CD4-positive, CD25-positive, alpha-beta regulatory T cell (primary cell): ENCODE data around the gene RASGRP1. TPM values are rescaled to one million over a fixed set of nuclear protein-coding genes. Genes with fewer than 3 reads are reported as not detected.
A peak's percentile ranks its signal among the peaks of the same experiment; 100 is the strongest.

ENCODE experiments used
- ATAC-seq, 2 donors: fragments of 150-1000 bp; cut with Tn5 transposase; one replicate each; pipeline ENCODE4 v1.10.0; 2021; ENCODE audit warnings: low read depth in 2 of 2, moderate number of reproducible peaks in 2 of 2, moderate library complexity in 1 of 2
- DNase-seq, 3 donors: peaks; one replicate each; pipeline versions ENCODE4 v3.0.0 to v3.0.0-alpha.2; 2012 to 2022; ENCODE audit warnings: mixed read lengths in 1 of 3
- H3K27ac ChIP-seq: one replicate; pipeline ENCODE4 v1.7.0; 2013; ENCODE audit warnings: mild to moderate bottlenecking, low read length; ENCODE audit not compliant: insufficient read depth, poor library complexity, severe bottlenecking
- H3K27me3 ChIP-seq: one replicate; pipeline ENCODE4 v1.7.0; 2013; ENCODE audit warnings: low read length; ENCODE audit not compliant: control insufficient read depth, insufficient read depth
- H3K36me3 ChIP-seq: one replicate; pipeline ENCODE4 v1.7.0; 2013; ENCODE audit warnings: mild to moderate bottlenecking, low read length, moderate library complexity; ENCODE audit not compliant: control insufficient read depth, insufficient read depth
- H3K4me1 ChIP-seq: 2 replicates; pipeline ENCODE4 v1.7.0; 2013; ENCODE audit warnings: mild to moderate bottlenecking, low read length; ENCODE audit not compliant: insufficient read depth, control insufficient read depth, poor library complexity, severe bottlenecking
- H3K4me3 ChIP-seq: one replicate; pipeline ENCODE4 v1.7.0; 2013; ENCODE audit warnings: low read depth, mild to moderate bottlenecking, low read length, moderate library complexity
- H3K9me3 ChIP-seq, 2 experiments: 1 replicate in 1 of 2; 2 replicates in 1 of 2; pipeline ENCODE4 v1.7.0; 2013; ENCODE audit warnings: low read length in 2 of 2, mild to moderate bottlenecking in 1 of 2, moderate library complexity in 1 of 2; ENCODE audit not compliant: control insufficient read depth in 2 of 2
- H3K27ac Mint-ChIP-seq, 3 donors: one replicate each; pipeline ENCODE4 v1.8.0; 2020 to 2022; ENCODE audit warnings: mild to moderate bottlenecking in 3 of 3, mixed read lengths in 3 of 3, moderate library complexity in 2 of 3
- H3K27me3 Mint-ChIP-seq: one replicate; pipeline ENCODE4 v1.8.0; 2022; ENCODE audit warnings: mild to moderate bottlenecking, mixed read lengths
- H3K36me3 Mint-ChIP-seq: one replicate; pipeline ENCODE4 v1.8.0; 2020; ENCODE audit warnings: mixed read lengths
- H3K4me1 Mint-ChIP-seq, 4 donors: one replicate each; pipeline ENCODE4 v1.8.0; 2020 to 2022; ENCODE audit warnings: mixed read lengths in 4 of 4, mild to moderate bottlenecking in 1 of 4
- H3K4me3 Mint-ChIP-seq, 4 donors: one replicate each; pipeline ENCODE4 v1.8.0; 2020 to 2022; ENCODE audit warnings: mild to moderate bottlenecking in 4 of 4, mixed read lengths in 4 of 4, moderate library complexity in 3 of 4
- H3K9me3 Mint-ChIP-seq, 7 donors: one replicate each; pipeline ENCODE4 v1.8.0; 2020 to 2022; ENCODE audit warnings: mixed read lengths in 7 of 7, mild to moderate bottlenecking in 3 of 7, moderate library complexity in 2 of 7
- polyA plus RNA-seq, 4 donors: library from polyadenylated mRNA; unstranded; fragments of 300-500 nt; fragmentation: Illumina TruSeq; gene quantifications; one replicate each; pipeline ENCODE4 v1.2.3, GENCODE V29; 2021
- total RNA-seq: library from RNA; stranded (reverse); gene quantifications from one replicate; pipeline ENCODE4 v1.2.3, GENCODE V29; 2022

The RASGRP1 gene
- total and polyA plus RNA-seq, 5 donors from 2014 or later: 74.5 to 216 (median 87.7) TPM

DNA sequence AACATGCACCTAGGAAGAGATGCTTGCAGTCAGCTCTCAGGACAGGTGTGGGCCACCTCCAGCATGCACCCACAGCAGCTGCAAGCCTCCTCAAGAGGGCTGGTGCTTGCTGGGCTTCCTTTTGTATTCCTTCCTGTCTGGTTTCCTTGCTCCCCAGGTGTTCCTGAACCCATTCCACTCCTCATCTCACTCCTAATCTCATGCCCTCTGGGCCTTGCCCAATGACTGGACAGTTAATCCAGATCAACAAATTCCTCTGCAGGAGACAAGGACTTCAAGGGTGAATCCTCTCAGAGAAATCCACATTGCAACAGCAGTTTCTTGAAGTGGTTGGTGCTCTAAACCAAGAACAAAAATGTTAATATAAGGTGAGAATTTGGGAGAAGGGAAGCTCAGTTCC, 30.7 kb downstream of the RASGRP1 start:
- Histone ChIP-seq H3K27me3 (no peaks in the 10 kb centered on the region), H3K9me3 (no peaks in the 10 kb centered on the region), H3K4me1 (peaks cover 95% of the 10 kb centered on the region), H3K36me3 (peaks cover 75% of the 10 kb centered on the region), H3K27ac (peak overlapping the region; percentile 62), H3K4me3 (peak overlapping the region; percentile 51)
- Mint-ChIP-seq H3K9me3 (no peaks in the 10 kb centered on the region), H3K27ac (peak overlapping the region; percentile 85 to 94 (median 91)), H3K4me3 (peak overlapping the region; percentile 56 to 75 (median 68)), H3K27me3 (no peaks in the 10 kb centered on the region), H3K36me3 (peaks cover 53% of the 10 kb centered on the region), H3K4me1 (peaks cover 62 to 99% (median 82%) of the 10 kb centered on the region in 4 donors)
- ATAC-seq (no peak), DNase-seq (no peak)

- Mint-ChIP-seq H3K27ac (peak overlapping the region; percentile 58 to 91 (median 83)), H3K9me3 (no peaks in the 10 kb centered on the region), H3K36me3 (peaks cover 56% of the 10 kb centered on the region), H3K27me3 (no peaks in the 10 kb centered on the region), H3K4me1 (peaks cover 64 to 98% (median 82%) of the 10 kb centered on the region in 4 donors), H3K4me3 (peak overlapping the region; percentile 18 to 75 (median 68))
- Histone ChIP-seq H3K4me1 (peaks cover 91% of the 10 kb centered on the region), H3K4me3 (peak overlapping the region; percentile 51), H3K36me3 (peaks cover 79% of the 10 kb centered on the region), H3K27me3 (no peaks in the 10 kb centered on the region), H3K27ac (peak overlapping the region; percentile 53), H3K9me3 (no peaks in the 10 kb centered on the region)
- ATAC-seq (no peak), DNase-seq (no peak)
Observed at GRCh38 chr15:38533416-38533915, 31.1 kb downstream of the RASGRP1 start.

GRCh38 chr15:38532728-38533127, 31.9 kb downstream of the RASGRP1 start:
- Mint-ChIP-seq H3K4me1 (peaks cover 64 to 97% (median 82%) of the 10 kb centered on the region in 4 donors), H3K27me3 (no peaks in the 10 kb centered on the region), H3K4me3 (peak overlapping the region; percentile 18 to 75 (median 68)), H3K9me3 (no peaks in the 10 kb centered on the region), H3K36me3 (peaks cover 62% of the 10 kb centered on the region), H3K27ac (peak overlapping the region; percentile 58 to 91 (median 83))
- ATAC-seq: no peak
- Histone ChIP-seq H3K27me3 (no peaks in the 10 kb centered on the region), H3K9me3 (no peaks in the 10 kb centered on the region), H3K4me1 (peaks cover 87% of the 10 kb centered on the region), H3K27ac (peak overlapping the region; percentile 53), H3K36me3 (peaks cover 80% of the 10 kb centered on the region), H3K4me3 (peak overlapping the region; percentile 51)
- no peak for DNase-seq

DNA sequence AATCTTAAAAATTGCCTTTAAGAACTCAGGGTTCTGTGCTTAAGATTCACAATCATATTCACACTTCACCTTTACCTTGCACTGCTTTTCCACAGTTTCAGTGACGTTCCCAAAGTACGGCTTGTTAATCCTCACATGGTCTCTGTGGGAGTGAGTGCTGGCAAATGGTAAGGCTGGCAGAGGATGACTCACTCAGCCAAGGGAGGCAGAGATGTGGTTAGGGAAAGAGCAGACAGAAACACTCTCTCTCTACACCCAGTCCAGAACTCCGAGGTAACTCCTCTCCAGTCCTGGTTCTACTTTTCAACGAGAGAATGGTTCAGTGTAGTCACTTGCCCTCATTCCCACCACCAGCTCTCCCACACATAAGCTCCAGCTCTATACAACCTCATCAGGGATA, 33.1 kb downstream of the RASGRP1 start:
- peak overlapping the region; percentile 53 for H3K27ac ChIP-seq
- H3K4me3 ChIP-seq: peak overlapping the region; percentile 34
- no peak for DNase-seq
- no peaks in the 10 kb centered on the region for H3K9me3 ChIP-seq
- H3K27me3 ChIP-seq: no peaks in the 10 kb centered on the region
- peaks cover 68 to 97% (median 83%) of the 10 kb centered on the region in 4 donors for H3K4me1 Mint-ChIP-seq
- H3K4me1 ChIP-seq: peaks cover 74% of the 10 kb centered on the region
- H3K27ac Mint-ChIP-seq: peak overlapping the region in 2 of 3 donors; percentile 68 to 83
- ATAC-seq: no peak
- peaks cover 82% of the 10 kb centered on the region for H3K36me3 ChIP-seq
- peaks cover 59% of the 10 kb centered on the region for H3K36me3 Mint-ChIP-seq
- H3K27me3 Mint-ChIP-seq: no peaks in the 10 kb centered on the region
- H3K4me3 Mint-ChIP-seq: peak overlapping the region in 2 of 4 donors; percentile 1 to 65
- H3K9me3 Mint-ChIP-seq: no peaks in the 10 kb centered on the region

DNA sequence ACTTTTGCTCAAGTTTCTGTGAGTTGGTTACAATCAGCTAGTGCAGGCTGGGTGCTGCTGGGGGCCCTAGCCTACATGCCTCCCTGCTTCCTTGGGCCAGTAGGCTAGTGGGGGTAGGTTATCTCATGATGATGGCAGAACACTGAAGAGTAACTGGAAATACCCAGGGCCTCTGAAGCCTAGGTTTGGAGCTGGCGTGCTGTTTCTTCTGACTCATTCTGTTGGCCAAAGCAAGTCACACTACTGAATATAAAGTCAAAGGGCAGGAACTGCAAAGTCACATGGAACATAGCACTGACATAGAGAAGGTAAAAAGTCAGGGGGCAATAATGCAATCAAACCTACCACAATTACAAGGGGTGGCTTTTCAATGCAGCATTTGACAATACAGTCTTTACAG, 34.5 kb downstream of the RASGRP1 start:
- Histone ChIP-seq H3K27me3 (no peaks in the 10 kb centered on the region), H3K36me3 (peaks cover 82% of the 10 kb centered on the region), H3K4me1 (peaks cover 61% of the 10 kb centered on the region), H3K9me3 (no peaks in the 10 kb centered on the region), H3K27ac (peak overlapping the region; percentile 52), H3K4me3 (peak overlapping the region; percentile 41)
- Mint-ChIP-seq H3K27me3 (no peaks in the 10 kb centered on the region), H3K4me3 (peak overlapping the region in 3 of 4 donors; percentile 33 to 53 (median 53)), H3K4me1 (peaks cover 64 to 94% (median 76%) of the 10 kb centered on the region in 4 donors), H3K27ac (peak overlapping the region in 2 of 3 donors; percentile 72 to 93), H3K9me3 (no peaks in the 10 kb centered on the region), H3K36me3 (peaks cover 56% of the 10 kb centered on the region)
- no peak for DNase-seq
- peak in 1 of 2 donors; percentile 51 for ATAC-seq

DNA sequence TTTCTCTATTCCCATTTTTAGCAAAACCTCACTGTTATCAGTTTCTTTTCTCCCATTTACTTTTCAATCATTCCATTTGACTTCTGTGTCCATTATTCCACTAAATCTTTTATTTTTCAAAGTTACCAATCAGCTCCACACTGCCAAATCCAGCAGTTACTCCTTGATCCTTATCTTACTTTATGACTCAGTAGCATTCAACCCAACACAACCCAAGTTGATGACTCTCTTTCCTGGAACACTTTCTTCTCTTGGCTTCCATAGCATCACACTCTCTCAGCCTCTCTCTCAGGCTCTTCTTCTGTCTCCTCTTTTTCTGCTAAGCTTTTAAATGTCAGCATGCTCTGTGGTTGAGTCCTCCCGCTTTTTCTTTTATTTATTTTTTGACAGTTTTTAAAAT, 36.3 kb downstream of the RASGRP1 start:
- ATAC-seq: no peak
- Mint-ChIP-seq H3K4me3 (no peak overlapping the region), H3K4me1 (peaks cover 55 to 87% (median 67%) of the 10 kb centered on the region in 4 donors)

DNA sequence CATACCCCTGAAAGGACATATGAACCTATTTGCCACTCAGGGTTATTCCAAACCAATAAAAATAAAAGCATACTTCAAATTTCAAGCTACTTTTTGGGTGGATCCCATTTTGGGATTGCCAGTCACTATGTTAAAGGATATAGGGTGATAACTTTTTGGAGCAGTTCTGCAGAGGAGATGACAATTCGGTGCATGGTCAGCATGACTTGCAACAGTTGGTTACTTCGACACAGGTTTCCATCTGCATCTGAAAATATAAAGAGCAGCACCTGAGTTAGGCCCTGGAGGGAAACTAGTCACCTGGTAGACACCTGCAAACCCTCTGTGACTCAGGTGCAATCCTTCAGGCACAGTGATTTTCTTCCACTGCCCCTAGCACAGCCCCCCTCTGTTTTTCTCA, 38.5 kb downstream of the RASGRP1 start:
- peaks cover 29% of the 10 kb centered on the region for H3K4me1 ChIP-seq
- Mint-ChIP-seq H3K4me3 (no peak overlapping the region), H3K36me3 (peaks cover 57% of the 10 kb centered on the region), H3K27ac (peak overlapping the region; percentile 32 to 75 (median 43)), H3K4me1 (peaks cover 41 to 82% (median 63%) of the 10 kb centered on the region in 4 donors), H3K9me3 (no peaks in the 10 kb centered on the region), H3K27me3 (no peaks in the 10 kb centered on the region)
- DNase-seq (no peak), ATAC-seq (no peak)
- no peak overlapping the region for H3K4me3 ChIP-seq
- peaks cover 85% of the 10 kb centered on the region for H3K36me3 ChIP-seq
- H3K27ac ChIP-seq: no peak overlapping the region
- H3K27me3 ChIP-seq: no peaks in the 10 kb centered on the region
- no peaks in the 10 kb centered on the region for H3K9me3 ChIP-seq

More for the DNA sequence above, 36.3 kb downstream of the RASGRP1 start:
- Histone ChIP-seq H3K4me3 (no peak overlapping the region), H3K9me3 (no peaks in the 10 kb centered on the region), H3K4me1 (peaks cover 44% of the 10 kb centered on the region), H3K36me3 (peaks cover 85% of the 10 kb centered on the region), H3K27ac (no peak overlapping the region), H3K27me3 (no peaks in the 10 kb centered on the region)
- H3K27ac Mint-ChIP-seq: peak overlapping the region in 2 of 3 donors; percentile 27 to 88
- no peak for DNase-seq
- no peaks in the 10 kb centered on the region for H3K27me3 Mint-ChIP-seq
- H3K9me3 Mint-ChIP-seq: no peaks in the 10 kb centered on the region
- peaks cover 57% of the 10 kb centered on the region for H3K36me3 Mint-ChIP-seq

DNA sequence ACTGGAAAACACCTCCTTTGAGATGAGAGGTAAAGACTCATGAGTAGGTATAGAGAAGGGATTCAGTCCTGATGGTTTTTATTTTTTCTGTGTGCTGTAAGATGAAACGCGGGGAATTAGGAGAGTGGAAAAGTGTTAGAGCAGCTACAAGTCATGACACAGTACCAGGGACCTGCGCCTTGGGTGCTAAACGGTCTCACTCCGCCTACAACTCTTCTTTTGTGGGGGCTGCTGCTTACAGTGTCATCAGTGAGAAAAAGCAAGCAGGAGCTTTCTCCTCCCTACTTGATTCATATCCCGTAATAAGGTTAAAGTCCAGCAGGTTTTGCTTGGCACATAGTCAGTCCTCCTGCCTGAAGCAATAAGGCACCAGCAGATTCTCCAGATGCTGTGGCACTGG, 39.1 kb downstream of the RASGRP1 start:
- ATAC-seq: no peak
- H3K4me1 ChIP-seq: peaks cover 22% of the 10 kb centered on the region
- H3K36me3 Mint-ChIP-seq: peaks cover 57% of the 10 kb centered on the region

More for the DNA sequence above, 39.1 kb downstream of the RASGRP1 start:
- Mint-ChIP-seq H3K27ac (peak overlapping the region in 2 of 3 donors; percentile 75 to 89), H3K9me3 (no peaks in the 10 kb centered on the region), H3K4me3 (no peak overlapping the region), H3K4me1 (peaks cover 36 to 79% (median 60%) of the 10 kb centered on the region in 4 donors), H3K27me3 (no peaks in the 10 kb centered on the region)
- Histone ChIP-seq H3K9me3 (no peaks in the 10 kb centered on the region), H3K27me3 (no peaks in the 10 kb centered on the region), H3K4me3 (no peak overlapping the region), H3K36me3 (peaks cover 84% of the 10 kb centered on the region), H3K27ac (no peak overlapping the region)
- no peak for DNase-seq
